Vagina (tissue), 2 donors: ENCODE results near the gene SLC4A11.

Source experiments
- CTCF ChIP-seq, 3 experiments: fragments of 450-650 bp in 2 of 3; fragments of 200-600 bp in 1 of 3; sonication (generic) in 1 of 3; IDR thresholded peaks; one replicate each; pipeline ENCODE4 v1.5.1; 2017 to 2019; ENCODE audit warnings: antibody characterized with exemption in 3 of 3, mild to moderate bottlenecking in 2 of 3, moderate library complexity in 2 of 3
- POLR2A ChIP-seq, 2 donors: fragments of 450-650 bp; IDR thresholded peaks; one replicate each; pipeline ENCODE4 v1.6.1; 2017; ENCODE audit warnings: antibody characterized with exemption in 2 of 2, mild to moderate bottlenecking in 2 of 2, moderate library complexity in 2 of 2
- POLR2AphosphoS5 ChIP-seq, 2 donors: sonication (generic); formaldehyde crosslinking; IDR thresholded peaks; one replicate each; pipeline ENCODE4 v1.9.0; 2017; ENCODE audit warnings: antibody characterized with exemption in 2 of 2, mild to moderate bottlenecking in 2 of 2, low read depth in 1 of 2; ENCODE audit not compliant: insufficient read depth in 1 of 2

GRCh38 chr20:3262566-3262965, 23.6 kb upstream of the SLC4A11 start:
- TF ChIP-seq CTCF (IDR thresholded peaks at IDR 0.05) (no peak), POLR2AphosphoS5 (IDR thresholded peaks at IDR 0.05; ENCODE audit: insufficient read depth in 1 of 2, low read depth in 1 of 2) (no peak), POLR2A (IDR thresholded peaks at IDR 0.05) (no peak)
